GM23338 (cell line): ENCODE results near the gene OR10P1. TPM values are rescaled to one million over a fixed set of nuclear protein-coding genes. Genes with fewer than 3 reads are reported as not detected.

Experiments
- ATAC-seq: fragments of 200-7000 bp; cut with Tn5 transposase; 3 replicates; pipeline ENCODE4 v1.9.1; 2020
- DNase-seq: peaks from one replicate; pipeline ENCODE4 v3.0.0-alpha.2; 2015; ENCODE audit warnings: low spot score
- H2AFZ ChIP-seq: fragments of 200-600 bp; sonication (generic); 2 replicates; pipeline ENCODE4 v1.8.0; 2016; ENCODE audit warnings: antibody characterized with exemption, mild to moderate bottlenecking, moderate library complexity
- H3F3A ChIP-seq: fragments of 200-600 bp; sonication (generic); replicated peaks from 2 replicates; pipeline ENCODE4 v1.8.0; 2017; ENCODE audit warnings: antibody characterized with exemption, mixed run types, low read depth
- H3K27ac ChIP-seq: fragments of 200-600 bp; sonication (generic); 2 replicates; pipeline ENCODE4 v1.6.1; 2016; ENCODE audit warnings: low read depth
- H3K27me3 ChIP-seq: fragments of 200-600 bp; sonication (generic); 2 replicates; pipeline ENCODE4 v1.8.0; 2016; ENCODE audit warnings: mild to moderate bottlenecking, mixed run types, moderate library complexity; ENCODE audit not compliant: insufficient read depth
- H3K36me3 ChIP-seq: fragments of 200-600 bp; sonication (generic); 2 replicates; pipeline ENCODE4 v1.8.0; 2016; ENCODE audit warnings: mild to moderate bottlenecking; ENCODE audit not compliant: insufficient read depth
- H3K4me1 ChIP-seq: fragments of 200-600 bp; sonication (generic); 2 replicates; pipeline ENCODE4 v1.8.0; 2016; ENCODE audit warnings: mild to moderate bottlenecking, moderate library complexity; ENCODE audit not compliant: insufficient read depth
- H3K4me2 ChIP-seq: fragments of 200-600 bp; sonication (generic); 2 replicates; pipeline ENCODE4 v1.7.1; 2017; ENCODE audit warnings: mixed run types
- H3K4me3 ChIP-seq: fragments of 200-600 bp; sonication (generic); 2 replicates; pipeline ENCODE4 v1.6.1; 2016; ENCODE audit warnings: mixed run types
- H3K79me2 ChIP-seq: fragments of 200-600 bp; sonication (generic); replicated peaks from 2 replicates; pipeline ENCODE4 v1.8.0; 2017; ENCODE audit warnings: mild to moderate bottlenecking; ENCODE audit not compliant: insufficient read depth
- H3K9me2 ChIP-seq: fragments of 200-600 bp; sonication (generic); 2 replicates; pipeline ENCODE4 v1.8.0; 2017; ENCODE audit not compliant: insufficient read depth
- H4K20me1 ChIP-seq: fragments of 200-600 bp; sonication (generic); replicated peaks from 2 replicates; pipeline ENCODE4 v1.8.0; 2017; ENCODE audit warnings: mild to moderate bottlenecking; ENCODE audit not compliant: insufficient read depth
- H3K27ac Mint-ChIP-seq: 2 replicates; pipeline ENCODE4 v1.8.0; 2020; ENCODE audit warnings: inconsistent platforms, mild to moderate bottlenecking, moderate library complexity, mixed read lengths
- H3K27me3 Mint-ChIP-seq: 3 replicates; pipeline ENCODE4 v1.8.0; 2022; ENCODE audit warnings: low read depth, mild to moderate bottlenecking, moderate library complexity, mixed read lengths, inconsistent platforms; ENCODE audit not compliant: insufficient read depth, poor library complexity
- H3K36me3 Mint-ChIP-seq: 3 replicates; pipeline ENCODE4 v1.8.0; 2021; ENCODE audit warnings: low read depth, mild to moderate bottlenecking, inconsistent platforms, moderate library complexity, mixed read lengths
- H3K4me1 Mint-ChIP-seq: 3 replicates; pipeline ENCODE4 v1.8.0; 2020; ENCODE audit warnings: mild to moderate bottlenecking, inconsistent platforms, mixed read lengths
- H3K4me3 Mint-ChIP-seq: 3 replicates; pipeline ENCODE4 v1.8.0; 2021; ENCODE audit warnings: moderate library complexity, mild to moderate bottlenecking, inconsistent platforms, mixed read lengths
- H3K9me3 Mint-ChIP-seq: 3 replicates; pipeline ENCODE4 v1.8.0; 2020; ENCODE audit warnings: moderate library complexity, mild to moderate bottlenecking, inconsistent platforms, mixed read lengths
- CREB1 ChIP-seq: fragments of 250-450 bp; sonication (Bioruptor Pico); IDR thresholded peaks from 2 replicates; pipeline ENCODE4 v1.5.0; 2020; ENCODE audit warnings: low read depth, mild to moderate bottlenecking, moderate library complexity
- EZH2 ChIP-seq: fragments of 200-600 bp; sonication (generic); IDR thresholded peaks from one replicate; pipeline ENCODE4 v1.8.0; 2017; ENCODE audit warnings: antibody characterized with exemption, mild to moderate bottlenecking, low read depth; ENCODE audit not compliant: unreplicated experiment
- EZH2phosphoT487 ChIP-seq: fragments of 200-600 bp; sonication (generic); IDR thresholded peaks from one replicate; pipeline ENCODE4 v1.8.1; 2018; ENCODE audit warnings: antibody characterized with exemption; ENCODE audit not compliant: unreplicated experiment
- JUNB ChIP-seq: IDR thresholded peaks from one replicate; pipeline ENCODE4 v1.6.1; 2016; ENCODE audit warnings: antibody characterized with exemption; ENCODE audit not compliant: unreplicated experiment
- NANOG ChIP-seq: IDR thresholded peaks from 2 replicates; pipeline ENCODE4 v1.6.1; 2016; ENCODE audit warnings: antibody characterized with exemption, borderline replicate concordance
- POLR2AphosphoS5 ChIP-seq: IDR thresholded peaks from 2 replicates; pipeline ENCODE4 v1.6.1; 2016; ENCODE audit warnings: antibody characterized with exemption, low read depth
- REST ChIP-seq: IDR thresholded peaks from one replicate; pipeline ENCODE4 v1.6.1; 2018; ENCODE audit warnings: antibody characterized with exemption; ENCODE audit not compliant: unreplicated experiment
- STAT1 ChIP-seq: IDR thresholded peaks from one replicate; pipeline ENCODE4 v1.6.1; 2016; ENCODE audit warnings: antibody characterized with exemption; ENCODE audit not compliant: unreplicated experiment
- ZNF114 ChIP-seq: fragments of 250-450 bp; sonication (Bioruptor Pico); IDR thresholded peaks from 2 replicates; pipeline ENCODE4 v1.5.0; 2020; ENCODE audit warnings: mild to moderate bottlenecking, moderate library complexity
- ZNF331 ChIP-seq: fragments of 250-450 bp; sonication (Bioruptor Pico); IDR thresholded peaks from 2 replicates; pipeline ENCODE4 v1.5.0; 2020; ENCODE audit warnings: low read depth, mild to moderate bottlenecking, moderate library complexity
- ZNF462 ChIP-seq: fragments of 250-450 bp; sonication (Bioruptor Pico); IDR thresholded peaks from 2 replicates; pipeline ENCODE4 v1.5.0; 2020; ENCODE audit warnings: mild to moderate bottlenecking, moderate library complexity
- polyA plus RNA-seq: library from polyadenylated mRNA; unstranded; fragments of >200 nt; fragmentation: Nextera tagmentation; extraction: Ambion mirVana; gene quantifications from 2 replicates; pipeline ENCODE4 v1.2.1, GENCODE V29; 2016
- total RNA-seq: library from RNA; depleted of rRNA; stranded (reverse); fragments of >200 nt; shearing (Covaris generic); gene quantifications from 2 replicates; pipeline ENCODE4 v1.2.3, GENCODE V29; 2014
- TF ChIP-seq, protein P1 (sequence below): IDR thresholded peaks from 2 replicates; pipeline ENCODE4 v1.6.1; 2016; ENCODE audit warnings: antibody characterized with exemption
- TF ChIP-seq, protein P2 (sequence below), 2 experiments: fragments of 200-600 bp in 1 of 2; sonication (generic) in 1 of 2; conservative IDR thresholded peaks; 2 replicates each; pipeline versions ENCODE4 v1.5.1 to v1.6.1; 2016 to 2017; ENCODE audit warnings: antibody characterized with exemption in 2 of 2, low read depth in 2 of 2, mild to moderate bottlenecking in 2 of 2, moderate library complexity in 1 of 2

OR10P1 gene
- total and polyA plus RNA-seq, 2 experiments from 2014 or later: not detected

GRCh38 chr12:55654511-55655214 is 18.0 kb downstream of the OR10P1 start:
- H3F3A ChIP-seq: no peaks in the 10 kb centered on the region
- Mint-ChIP-seq H3K4me3 (no peak overlapping the region), H3K9me3 (peaks cover 17% of the 10 kb centered on the region), H3K36me3 (peaks cover 9% of the 10 kb centered on the region), H3K27me3 (peaks cover 14% of the 10 kb centered on the region), H3K4me1 (peaks cover 7% of the 10 kb centered on the region), H3K27ac (no peak overlapping the region)
- no peak overlapping the region for H2AFZ ChIP-seq
- H3K9me2 ChIP-seq: 0 out of 2 replicates have a peak, but pooled peaks cover 4% of the 10 kb centered on the region
- no peak overlapping the region for H3K4me2 ChIP-seq
- DNase-seq (no peak), ATAC-seq (no peak)
- H3K36me3 ChIP-seq: no peaks in the 10 kb centered on the region
- no peak overlapping the region for H3K27ac ChIP-seq
- H3K27me3 ChIP-seq: no peaks in the 10 kb centered on the region
- TF ChIP-seq EZH2phosphoT487: no peak
- TF ChIP-seq ZNF331 (CRISPR knock-in tag): no peak
- TF ChIP-seq EZH2: no peak
- TF ChIP-seq ZNF462 (CRISPR knock-in tag): no peak
- no peak for TF ChIP-seq POLR2AphosphoS5
- TF ChIP-seq, protein P1, sequence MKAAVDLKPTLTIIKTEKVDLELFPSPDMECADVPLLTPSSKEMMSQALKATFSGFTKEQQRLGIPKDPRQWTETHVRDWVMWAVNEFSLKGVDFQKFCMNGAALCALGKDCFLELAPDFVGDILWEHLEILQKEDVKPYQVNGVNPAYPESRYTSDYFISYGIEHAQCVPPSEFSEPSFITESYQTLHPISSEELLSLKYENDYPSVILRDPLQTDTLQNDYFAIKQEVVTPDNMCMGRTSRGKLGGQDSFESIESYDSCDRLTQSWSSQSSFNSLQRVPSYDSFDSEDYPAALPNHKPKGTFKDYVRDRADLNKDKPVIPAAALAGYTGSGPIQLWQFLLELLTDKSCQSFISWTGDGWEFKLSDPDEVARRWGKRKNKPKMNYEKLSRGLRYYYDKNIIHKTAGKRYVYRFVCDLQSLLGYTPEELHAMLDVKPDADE: no peak
- no peak for TF ChIP-seq JUNB
- TF ChIP-seq STAT1: no peak
- TF ChIP-seq, protein P2, sequence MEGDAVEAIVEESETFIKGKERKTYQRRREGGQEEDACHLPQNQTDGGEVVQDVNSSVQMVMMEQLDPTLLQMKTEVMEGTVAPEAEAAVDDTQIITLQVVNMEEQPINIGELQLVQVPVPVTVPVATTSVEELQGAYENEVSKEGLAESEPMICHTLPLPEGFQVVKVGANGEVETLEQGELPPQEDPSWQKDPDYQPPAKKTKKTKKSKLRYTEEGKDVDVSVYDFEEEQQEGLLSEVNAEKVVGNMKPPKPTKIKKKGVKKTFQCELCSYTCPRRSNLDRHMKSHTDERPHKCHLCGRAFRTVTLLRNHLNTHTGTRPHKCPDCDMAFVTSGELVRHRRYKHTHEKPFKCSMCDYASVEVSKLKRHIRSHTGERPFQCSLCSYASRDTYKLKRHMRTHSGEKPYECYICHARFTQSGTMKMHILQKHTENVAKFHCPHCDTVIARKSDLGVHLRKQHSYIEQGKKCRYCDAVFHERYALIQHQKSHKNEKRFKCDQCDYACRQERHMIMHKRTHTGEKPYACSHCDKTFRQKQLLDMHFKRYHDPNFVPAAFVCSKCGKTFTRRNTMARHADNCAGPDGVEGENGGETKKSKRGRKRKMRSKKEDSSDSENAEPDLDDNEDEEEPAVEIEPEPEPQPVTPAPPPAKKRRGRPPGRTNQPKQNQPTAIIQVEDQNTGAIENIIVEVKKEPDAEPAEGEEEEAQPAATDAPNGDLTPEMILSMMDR (conservative IDR thresholded peaks at IDR 0.05; ENCODE audit: low read depth in 2 of 2): no peak
- TF ChIP-seq CREB1 (CRISPR knock-in tag): no peak
- TF ChIP-seq REST: no peak
- no peak for TF ChIP-seq ZNF114
- no peak for TF ChIP-seq NANOG
- peaks cover 9% of the 10 kb centered on the region; the same call in 1 of the 2 replicates for H3K4me1 ChIP-seq
- no peaks in the 10 kb centered on the region for H4K20me1 ChIP-seq
- no peaks in the 10 kb centered on the region for H3K79me2 ChIP-seq
- H3K4me3 ChIP-seq: no peak overlapping the region
